Measurements from ENCODE around the gene CELF4. TPM values are rescaled to one million over a fixed set of nuclear protein-coding genes. Genes with fewer than 3 reads are reported as not detected.

The CELF4 gene
- total and polyA plus RNA-seq, 12 donors = 0.42 to 16.9 (median 3.9) TPM; not detected in 1

DNA sequence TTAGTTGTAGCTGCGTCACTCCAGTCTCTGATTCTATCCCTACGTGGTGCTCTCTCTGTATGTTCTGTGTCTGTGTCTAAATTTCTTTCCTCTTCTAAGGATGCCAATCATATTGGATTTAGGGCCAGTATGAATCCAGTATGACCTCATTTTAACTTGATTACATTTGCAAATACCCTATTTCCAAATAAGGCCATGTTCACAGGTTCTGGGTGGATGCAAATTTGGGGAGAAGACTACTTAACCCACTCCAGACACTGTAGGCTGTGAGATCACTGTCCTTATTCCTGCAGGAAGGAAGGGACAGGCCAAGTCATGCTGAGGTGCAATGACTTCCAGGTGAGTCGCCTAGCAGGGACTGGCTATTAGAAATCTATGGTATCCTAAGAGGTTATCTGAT, 272.2 kb downstream of the CELF4 start:
- H3K27ac ChIP-seq = no peak overlapping the region
- WGBS, 4 donors = 74 to 86% (median 83%) methylated on average over 3 of the region's 3 CpGs
- no peaks in the 10 kb centered on the region for H3K4me1 ChIP-seq (replicated peaks in 1 of 2)
- no peaks in the 10 kb centered on the region for H3K36me3 ChIP-seq (replicated peaks in 1 of 2)
- no peaks in the 10 kb centered on the region for H3K9me3 ChIP-seq (replicated peaks in 1 of 3)
- no peak for TF ChIP-seq POLR2A (IDR thresholded peaks at IDR 0.05)
- TF ChIP-seq, protein P1, sequence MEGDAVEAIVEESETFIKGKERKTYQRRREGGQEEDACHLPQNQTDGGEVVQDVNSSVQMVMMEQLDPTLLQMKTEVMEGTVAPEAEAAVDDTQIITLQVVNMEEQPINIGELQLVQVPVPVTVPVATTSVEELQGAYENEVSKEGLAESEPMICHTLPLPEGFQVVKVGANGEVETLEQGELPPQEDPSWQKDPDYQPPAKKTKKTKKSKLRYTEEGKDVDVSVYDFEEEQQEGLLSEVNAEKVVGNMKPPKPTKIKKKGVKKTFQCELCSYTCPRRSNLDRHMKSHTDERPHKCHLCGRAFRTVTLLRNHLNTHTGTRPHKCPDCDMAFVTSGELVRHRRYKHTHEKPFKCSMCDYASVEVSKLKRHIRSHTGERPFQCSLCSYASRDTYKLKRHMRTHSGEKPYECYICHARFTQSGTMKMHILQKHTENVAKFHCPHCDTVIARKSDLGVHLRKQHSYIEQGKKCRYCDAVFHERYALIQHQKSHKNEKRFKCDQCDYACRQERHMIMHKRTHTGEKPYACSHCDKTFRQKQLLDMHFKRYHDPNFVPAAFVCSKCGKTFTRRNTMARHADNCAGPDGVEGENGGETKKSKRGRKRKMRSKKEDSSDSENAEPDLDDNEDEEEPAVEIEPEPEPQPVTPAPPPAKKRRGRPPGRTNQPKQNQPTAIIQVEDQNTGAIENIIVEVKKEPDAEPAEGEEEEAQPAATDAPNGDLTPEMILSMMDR (IDR thresholded peaks at IDR 0.05) = no peak
- no peak for DNase-seq
- no peaks in the 10 kb centered on the region for H3K27me3 ChIP-seq
- no peak overlapping the region for H3K4me3 ChIP-seq
- intact Hi-C loops (cut with DNase I) = no loop called here

DNA sequence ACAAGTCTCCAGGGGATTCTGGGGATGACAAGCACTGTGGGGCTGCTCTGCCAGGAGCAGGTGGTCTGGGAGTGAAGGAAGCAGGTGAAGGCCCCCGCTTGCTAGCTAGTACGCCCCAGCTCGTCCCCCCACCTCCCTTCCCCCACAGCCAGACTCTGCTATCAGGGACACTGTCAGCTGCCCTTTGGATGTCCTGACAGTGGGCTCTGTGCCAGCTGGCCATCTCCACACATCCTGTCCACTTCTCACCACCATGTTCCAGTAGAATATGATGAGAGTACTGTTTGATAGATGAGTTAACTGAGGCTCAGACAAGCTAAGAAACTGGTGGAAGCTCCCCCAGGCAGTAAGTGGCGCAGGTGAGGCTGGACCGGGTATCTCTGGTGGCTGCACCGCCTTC, 276.2 kb downstream of the CELF4 start:
- Histone ChIP-seq H3K4me1 (replicated peaks in 1 of 2) (no peaks in the 10 kb centered on the region), H3K27me3 (no peaks in the 10 kb centered on the region), H3K36me3 (replicated peaks in 1 of 2) (no peaks in the 10 kb centered on the region), H3K4me3 (no peak overlapping the region), H3K9me3 (replicated peaks in 1 of 3) (no peaks in the 10 kb centered on the region), H3K27ac (no peak overlapping the region)
- DNase-seq = no peak
- 72 to 97% (median 86%) methylated on average over 3 to 6 of the region's 6 CpGs for WGBS, 4 donors
- intact Hi-C loops (cut with DNase I) = no loop called here
- no peak for TF ChIP-seq POLR2A (IDR thresholded peaks at IDR 0.05)
- TF ChIP-seq, protein P1 (IDR thresholded peaks at IDR 0.05) = no peak

DNA sequence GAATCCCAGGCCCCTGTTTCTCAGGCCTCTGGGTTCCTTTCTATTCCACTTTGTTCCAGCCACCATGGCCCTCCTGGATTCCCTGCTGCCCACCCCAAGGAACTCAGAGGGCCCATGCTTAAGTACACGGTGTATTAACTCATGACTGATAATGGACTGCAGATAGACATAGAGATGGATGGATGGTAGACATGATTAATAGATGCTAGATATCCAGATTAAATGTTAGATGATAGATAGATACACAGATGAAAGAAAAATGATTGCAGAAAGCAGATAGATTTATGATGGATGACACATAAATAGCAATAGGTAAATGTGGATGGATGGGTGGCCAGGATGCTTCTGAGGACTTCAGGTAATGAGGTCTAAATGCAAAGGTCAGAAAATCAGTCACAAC, 278.0 kb downstream of the CELF4 start:
- Histone ChIP-seq H3K9me3 (replicated peaks in 1 of 3) (no peaks in the 10 kb centered on the region), H3K4me1 (replicated peaks in 1 of 2) (no peaks in the 10 kb centered on the region), H3K27me3 (no peaks in the 10 kb centered on the region), H3K27ac (no peak overlapping the region), H3K4me3 (no peak overlapping the region), H3K36me3 (replicated peaks in 1 of 2) (no peaks in the 10 kb centered on the region)
- 40 to 54% (median 45%) methylated on average over 1 of the region's 1 CpG for WGBS, 4 donors
- TF ChIP-seq, protein P1 (IDR thresholded peaks at IDR 0.05) = no peak
- no peak for TF ChIP-seq POLR2A (IDR thresholded peaks at IDR 0.05)
- no peak for DNase-seq
- intact Hi-C loops (cut with DNase I) = no loop called here

DNA sequence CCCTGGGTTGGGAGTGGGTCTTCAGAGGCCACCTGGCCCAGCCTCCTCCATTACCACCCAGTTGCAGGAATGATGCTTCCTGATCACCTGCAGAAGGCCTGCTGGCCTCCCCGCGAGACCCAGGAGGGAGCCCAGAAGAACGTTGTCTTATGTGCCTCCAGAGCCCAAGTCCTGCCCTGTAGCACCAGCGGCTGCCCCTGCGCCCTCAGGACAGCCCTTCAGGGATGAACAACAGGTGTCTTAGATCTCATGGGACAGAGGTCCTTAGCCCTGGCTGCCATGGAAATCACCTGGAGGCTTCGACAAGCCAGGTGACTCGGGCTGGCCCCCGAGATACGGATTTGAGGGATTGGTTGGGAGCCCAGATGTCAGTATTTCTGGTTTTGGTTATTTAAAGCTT, 278.8 kb downstream of the CELF4 start:
- no peak for TF ChIP-seq POLR2A (IDR thresholded peaks at IDR 0.05)
- no peaks in the 10 kb centered on the region for H3K9me3 ChIP-seq (replicated peaks in 1 of 3)
- no peaks in the 10 kb centered on the region for H3K36me3 ChIP-seq (replicated peaks in 1 of 2)
- intact Hi-C loops (cut with DNase I) = no loop called here
- no peak overlapping the region for H3K4me3 ChIP-seq
- WGBS, 4 donors = 85 to 88% (median 85%) methylated on average over 5 to 9 of the region's 9 CpGs; no CpG with 5 or more reads in 1 of the 4 donors
- H3K4me1 ChIP-seq (replicated peaks in 1 of 2) = no peaks in the 10 kb centered on the region
- H3K27ac ChIP-seq = no peak overlapping the region
- H3K27me3 ChIP-seq = no peaks in the 10 kb centered on the region
- no peak for DNase-seq

DNA sequence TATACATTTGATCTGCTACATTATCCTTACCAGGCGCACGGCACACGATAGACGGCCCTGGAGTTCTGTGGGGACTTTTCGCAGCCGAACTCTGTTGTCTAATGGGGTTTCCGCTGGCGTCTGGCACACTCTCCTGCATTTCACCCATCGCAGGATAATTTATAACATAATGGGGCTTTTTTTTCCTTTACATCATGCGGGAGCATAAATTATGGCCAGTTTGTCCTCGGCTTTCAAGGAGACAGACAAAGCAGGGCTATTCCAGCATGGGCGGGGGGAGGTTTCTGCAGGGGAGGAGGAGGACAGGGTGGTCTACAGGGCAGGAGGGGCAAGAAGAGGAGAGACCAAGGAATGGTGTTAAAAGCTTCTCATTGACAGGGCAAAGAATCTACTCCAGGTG, 279.8 kb downstream of the CELF4 start:
- Histone ChIP-seq H3K4me1 (replicated peaks in 1 of 2) (no peaks in the 10 kb centered on the region), H3K27me3 (no peaks in the 10 kb centered on the region), H3K4me3 (no peak overlapping the region), H3K9me3 (replicated peaks in 1 of 3) (no peaks in the 10 kb centered on the region), H3K36me3 (replicated peaks in 1 of 2) (no peaks in the 10 kb centered on the region), H3K27ac (no peak overlapping the region)
- TF ChIP-seq, protein P1 (IDR thresholded peaks at IDR 0.05) = no peak
- no peak for TF ChIP-seq POLR2A (IDR thresholded peaks at IDR 0.05)
- 33 to 54% (median 42%) methylated on average over 12 of the region's 12 CpGs for WGBS, 4 donors
- intact Hi-C loops (cut with DNase I) = no loop called here
- DNase-seq = no peak
